ENCODE measurements around the gene KYNU.

The KYNU gene

GRCh38 chr2:142841788-142842187 lies 35.7 kb upstream of the KYNU start:
- H3K27me3 ChIP-seq (ENCODE audit: insufficient read depth, low read length): no peaks in the 10 kb centered on the region
- H4K20me1 ChIP-seq (ENCODE audit: insufficient read depth, low read length): no peaks in the 10 kb centered on the region
- H3K36me3 ChIP-seq (ENCODE audit: insufficient read depth, low read length): no peaks in the 10 kb centered on the region
- H3K9me3 ChIP-seq (ENCODE audit: low read length): no peaks in the 10 kb centered on the region
- no peak overlapping the region for H2AFZ ChIP-seq (ENCODE audit: low read length)
- H3F3A ChIP-seq (ENCODE audit: insufficient read depth, low read length): no peaks in the 10 kb centered on the region
- H3K4me2 ChIP-seq (ENCODE audit: low read length): no peak overlapping the region
- no peaks in the 10 kb centered on the region for H3K9me2 ChIP-seq (ENCODE audit: low read depth, low read length)
- TF ChIP-seq, protein P1, sequence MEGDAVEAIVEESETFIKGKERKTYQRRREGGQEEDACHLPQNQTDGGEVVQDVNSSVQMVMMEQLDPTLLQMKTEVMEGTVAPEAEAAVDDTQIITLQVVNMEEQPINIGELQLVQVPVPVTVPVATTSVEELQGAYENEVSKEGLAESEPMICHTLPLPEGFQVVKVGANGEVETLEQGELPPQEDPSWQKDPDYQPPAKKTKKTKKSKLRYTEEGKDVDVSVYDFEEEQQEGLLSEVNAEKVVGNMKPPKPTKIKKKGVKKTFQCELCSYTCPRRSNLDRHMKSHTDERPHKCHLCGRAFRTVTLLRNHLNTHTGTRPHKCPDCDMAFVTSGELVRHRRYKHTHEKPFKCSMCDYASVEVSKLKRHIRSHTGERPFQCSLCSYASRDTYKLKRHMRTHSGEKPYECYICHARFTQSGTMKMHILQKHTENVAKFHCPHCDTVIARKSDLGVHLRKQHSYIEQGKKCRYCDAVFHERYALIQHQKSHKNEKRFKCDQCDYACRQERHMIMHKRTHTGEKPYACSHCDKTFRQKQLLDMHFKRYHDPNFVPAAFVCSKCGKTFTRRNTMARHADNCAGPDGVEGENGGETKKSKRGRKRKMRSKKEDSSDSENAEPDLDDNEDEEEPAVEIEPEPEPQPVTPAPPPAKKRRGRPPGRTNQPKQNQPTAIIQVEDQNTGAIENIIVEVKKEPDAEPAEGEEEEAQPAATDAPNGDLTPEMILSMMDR (IDR thresholded peaks at IDR 0.05; ENCODE audit: low read length): no peak
- no peak for TF ChIP-seq EZH2 (IDR thresholded peaks at IDR 0.05; ENCODE audit: borderline replicate concordance, low read length)
- H3K27ac ChIP-seq (ENCODE audit: low read depth, low read length, poor library complexity, severe bottlenecking): no peak overlapping the region
- no peak overlapping the region for H3K4me3 ChIP-seq (ENCODE audit: low read depth, low read length, poor library complexity, severe bottlenecking)
- H3K4me1 ChIP-seq (ENCODE audit: insufficient read depth, low read length, severe bottlenecking): no peaks in the 10 kb centered on the region
- no peaks in the 10 kb centered on the region for H3K79me2 ChIP-seq (ENCODE audit: insufficient read depth, low read length)
- no peak overlapping the region for H3K9ac ChIP-seq (ENCODE audit: low read length)

GRCh38 chr2:142842369-142842768 lies 35.1 kb upstream of the KYNU start:
- Histone ChIP-seq H4K20me1 (ENCODE audit: insufficient read depth, low read length) (no peaks in the 10 kb centered on the region), H3K9me2 (ENCODE audit: low read depth, low read length) (no peaks in the 10 kb centered on the region), H3K79me2 (ENCODE audit: insufficient read depth, low read length) (no peaks in the 10 kb centered on the region), H3K27ac (ENCODE audit: low read depth, low read length, poor library complexity, severe bottlenecking) (no peak overlapping the region), H3F3A (ENCODE audit: insufficient read depth, low read length) (no peaks in the 10 kb centered on the region), H3K4me2 (ENCODE audit: low read length) (no peak overlapping the region), H3K4me1 (ENCODE audit: insufficient read depth, low read length, severe bottlenecking) (no peaks in the 10 kb centered on the region), H3K27me3 (ENCODE audit: insufficient read depth, low read length) (no peaks in the 10 kb centered on the region), H3K36me3 (ENCODE audit: insufficient read depth, low read length) (no peaks in the 10 kb centered on the region), H2AFZ (ENCODE audit: low read length) (no peak overlapping the region), H3K9me3 (ENCODE audit: low read length) (no peaks in the 10 kb centered on the region), H3K4me3 (ENCODE audit: low read depth, low read length, poor library complexity, severe bottlenecking) (no peak overlapping the region), H3K9ac (ENCODE audit: low read length) (no peak overlapping the region)
- TF ChIP-seq, protein P1 (IDR thresholded peaks at IDR 0.05; ENCODE audit: low read length): no peak
- no peak for TF ChIP-seq EZH2 (IDR thresholded peaks at IDR 0.05; ENCODE audit: borderline replicate concordance, low read length)

GRCh38 chr2:142843731-142844130 lies 33.7 kb upstream of the KYNU start:
- Histone ChIP-seq H3K9me3 (ENCODE audit: low read length) (no peaks in the 10 kb centered on the region), H3F3A (ENCODE audit: insufficient read depth, low read length) (no peaks in the 10 kb centered on the region), H3K27ac (ENCODE audit: low read depth, low read length, poor library complexity, severe bottlenecking) (no peak overlapping the region), H3K79me2 (ENCODE audit: insufficient read depth, low read length) (no peaks in the 10 kb centered on the region), H3K4me3 (ENCODE audit: low read depth, low read length, poor library complexity, severe bottlenecking) (no peak overlapping the region), H4K20me1 (ENCODE audit: insufficient read depth, low read length) (no peaks in the 10 kb centered on the region), H3K9me2 (ENCODE audit: low read depth, low read length) (no peaks in the 10 kb centered on the region), H3K27me3 (ENCODE audit: insufficient read depth, low read length) (no peaks in the 10 kb centered on the region), H3K36me3 (ENCODE audit: insufficient read depth, low read length) (no peaks in the 10 kb centered on the region), H2AFZ (ENCODE audit: low read length) (no peak overlapping the region), H3K4me2 (ENCODE audit: low read length) (no peak overlapping the region), H3K4me1 (ENCODE audit: insufficient read depth, low read length, severe bottlenecking) (no peaks in the 10 kb centered on the region), H3K9ac (ENCODE audit: low read length) (no peak overlapping the region)
- TF ChIP-seq EZH2 (IDR thresholded peaks at IDR 0.05; ENCODE audit: borderline replicate concordance, low read length): no peak
- TF ChIP-seq, protein P1 (IDR thresholded peaks at IDR 0.05; ENCODE audit: low read length): no peak
